CD1c-positive myeloid dendritic cell (primary cell): ENCODE data around the gene ATG4C.

Experiments used
- DNase-seq: peaks from one replicate; pipeline ENCODE4 v3.0.0-alpha.2; 2016; ENCODE audit errors: extremely low spot score

The ATG4C gene

DNA sequence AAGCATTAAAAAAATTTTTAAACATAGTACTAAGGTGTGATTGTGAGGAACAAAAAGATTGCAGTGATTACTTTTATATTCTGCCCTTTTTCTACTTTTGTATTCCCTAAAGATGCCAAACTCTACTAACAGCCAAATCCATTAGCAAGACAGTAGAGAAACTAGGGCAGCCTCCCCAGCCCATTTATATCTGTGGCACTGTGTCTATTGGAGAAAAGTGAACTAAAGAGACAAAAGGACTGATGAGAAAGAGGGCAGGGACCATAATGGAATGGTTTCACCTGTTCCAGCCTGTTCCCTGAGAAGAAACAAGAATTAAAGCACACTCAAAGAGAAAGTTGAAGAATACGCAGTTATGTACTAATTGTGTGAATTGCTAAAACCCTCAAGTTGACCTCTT, 56.6 kb downstream of the ATG4C start:
- DNase-seq = no peak

DNA sequence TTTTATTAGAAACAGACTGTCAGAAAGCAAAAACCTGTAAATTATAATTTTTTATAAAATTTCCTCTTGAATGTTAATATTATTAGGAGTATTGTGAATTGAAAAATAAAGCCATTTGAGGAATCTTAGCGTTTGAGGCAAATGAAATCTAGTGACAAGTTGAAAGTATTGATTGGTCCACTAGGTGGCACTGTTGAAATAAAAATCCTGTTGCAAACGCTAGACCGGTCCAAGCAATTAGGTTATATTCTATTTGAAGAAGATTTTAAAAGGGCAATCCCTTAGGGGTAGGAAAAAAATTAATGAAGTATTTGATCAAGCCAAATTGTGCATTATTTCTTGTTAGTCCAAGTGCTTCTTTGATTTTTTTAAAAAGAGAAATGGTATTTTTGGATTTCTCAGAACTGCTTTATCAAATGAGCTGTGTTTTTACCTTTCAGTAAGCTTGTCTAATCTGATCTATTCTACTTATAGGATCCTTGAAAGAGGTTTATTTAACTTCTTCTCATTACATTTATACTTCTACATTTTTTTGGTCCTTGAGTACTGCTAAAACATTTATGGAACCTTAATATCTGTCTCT, 57.7 kb downstream of the ATG4C start:
- peak; percentile 70 for DNase-seq

DNA sequence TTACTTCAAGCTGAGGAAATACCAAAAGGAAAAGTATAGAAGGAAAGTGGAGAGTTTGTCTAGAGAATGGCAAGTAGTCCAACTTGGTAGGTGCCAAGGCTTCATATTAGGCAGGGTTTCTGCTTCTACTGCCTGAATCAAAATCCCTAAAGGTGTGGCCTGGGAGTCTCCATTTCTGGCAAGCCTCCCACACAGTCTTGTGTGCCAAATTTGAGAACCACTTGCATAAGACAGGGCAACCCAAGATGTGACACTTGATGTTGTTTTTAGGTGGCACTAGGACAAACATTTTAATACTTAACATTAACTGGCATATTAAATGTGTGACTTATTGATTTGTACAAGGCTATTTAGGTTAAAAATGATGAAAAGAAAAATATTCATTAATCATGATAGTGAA, 60.1 kb downstream of the ATG4C start:
- DNase-seq = no peak

GRCh38 chr1:62849031-62849430, 65.1 kb downstream of the ATG4C start:
- no peak for DNase-seq

DNA sequence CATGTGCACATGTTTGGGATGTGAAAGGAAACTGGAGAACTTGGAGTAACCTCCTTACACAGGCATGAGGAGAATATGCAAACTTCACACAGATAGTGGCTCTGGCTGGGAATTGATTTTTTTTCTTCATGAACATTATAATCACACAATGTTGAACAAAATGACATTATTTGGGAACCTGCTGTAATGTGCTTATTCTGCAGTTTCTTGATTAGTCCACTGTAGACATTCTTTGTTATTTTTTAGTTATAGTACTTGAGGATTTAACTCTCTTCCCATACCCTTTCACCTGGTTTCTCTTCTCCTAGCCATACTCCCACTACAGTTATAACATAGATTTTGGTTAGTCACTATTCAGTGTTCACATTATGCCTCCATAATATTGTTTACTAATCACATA, 68.3 kb downstream of the ATG4C start:
- DNase-seq = no peak

DNA sequence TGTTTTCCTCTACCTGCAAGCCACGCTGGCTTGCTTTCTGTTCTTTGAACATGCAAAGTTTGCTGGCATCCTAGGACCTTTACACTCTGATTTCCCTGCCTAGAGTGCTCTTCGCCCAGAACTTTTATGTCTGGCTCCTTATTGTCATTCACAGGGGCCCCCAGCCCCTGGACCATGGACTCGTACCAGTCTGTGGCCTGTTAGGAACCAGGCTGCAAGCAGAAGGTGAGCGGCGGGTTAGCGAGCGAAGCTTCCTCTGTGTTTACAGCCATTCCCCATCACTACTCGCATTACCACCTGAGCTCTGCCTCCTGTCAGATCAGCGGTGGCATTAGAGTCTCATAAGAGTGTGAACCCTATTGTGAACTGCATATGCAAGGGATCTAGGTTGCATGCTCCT, 73.0 kb downstream of the ATG4C start:
- no peak for DNase-seq

DNA sequence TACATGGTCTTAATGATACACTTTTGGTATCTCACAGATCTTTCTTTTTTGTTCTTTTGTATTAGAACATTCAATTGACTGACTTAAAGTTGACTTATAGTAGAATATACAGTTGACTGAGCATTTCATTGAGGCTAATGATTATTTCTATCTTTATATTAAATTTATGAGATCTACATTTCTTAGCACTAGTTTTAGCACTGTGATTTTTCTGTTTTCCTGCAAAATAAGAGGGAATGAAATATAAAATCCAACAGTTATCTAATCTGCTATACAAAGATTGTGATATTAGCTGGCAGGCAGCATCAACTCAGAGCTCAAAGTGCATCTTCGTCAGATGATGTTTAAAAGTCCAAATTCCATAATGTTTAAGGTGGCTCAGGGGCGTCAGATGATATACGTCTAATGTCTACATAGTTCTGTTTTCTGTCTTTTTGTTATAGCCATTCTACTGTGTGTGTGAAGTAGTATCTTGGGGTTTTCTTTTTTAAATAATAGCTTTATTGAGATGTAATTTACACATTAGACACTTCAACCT, 85.4 kb downstream of the ATG4C start:
- no peak for DNase-seq

- DNase-seq = no peak
Measured at GRCh38 chr1:62870148-62870547, 86.2 kb downstream of the ATG4C start.

DNA sequence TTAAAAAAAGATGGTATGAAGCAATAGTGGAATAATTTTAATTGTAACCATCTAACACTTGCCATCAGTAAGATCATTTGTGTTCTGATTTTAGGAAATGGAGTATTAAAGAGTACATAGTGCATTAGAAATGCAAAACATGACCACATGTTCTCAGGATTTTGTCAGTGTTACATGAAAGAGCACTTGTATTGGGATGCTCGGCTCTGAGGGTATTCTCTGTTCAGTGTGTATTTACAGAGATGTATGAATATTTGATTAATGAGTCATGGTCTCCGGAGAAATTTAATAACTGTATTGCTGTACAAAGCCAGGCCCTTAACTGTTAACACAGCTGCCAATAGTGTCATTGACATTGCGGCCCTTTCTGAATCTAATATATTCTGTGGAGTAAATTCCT, 91.7 kb downstream of the ATG4C start:
- no peak for DNase-seq

GRCh38 chr1:62876535-62876934, 92.6 kb downstream of the ATG4C start:
- DNase-seq = no peak

DNA sequence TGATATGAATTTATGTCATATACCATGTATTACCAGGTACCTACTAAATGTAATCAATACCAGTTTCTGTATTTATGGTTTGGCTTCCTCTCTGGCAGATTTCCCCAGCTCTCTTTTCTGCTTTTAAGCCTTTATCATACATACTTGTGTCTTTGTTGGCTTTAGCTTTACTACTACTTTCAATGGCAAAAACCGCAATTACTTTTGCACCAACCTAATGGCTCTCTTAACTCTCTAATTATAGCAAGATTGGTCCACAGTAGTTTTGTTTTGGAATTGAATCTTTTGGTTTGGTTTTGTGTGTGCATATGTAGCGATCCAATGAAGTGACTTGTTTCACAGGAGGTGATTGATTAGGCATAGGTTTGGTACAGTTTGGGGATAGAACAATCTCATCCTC, 93.6 kb downstream of the ATG4C start:
- DNase-seq = no peak

GRCh38 chr1:62879962-62880361, 96.0 kb downstream of the ATG4C start:
- DNase-seq = no peak

DNA sequence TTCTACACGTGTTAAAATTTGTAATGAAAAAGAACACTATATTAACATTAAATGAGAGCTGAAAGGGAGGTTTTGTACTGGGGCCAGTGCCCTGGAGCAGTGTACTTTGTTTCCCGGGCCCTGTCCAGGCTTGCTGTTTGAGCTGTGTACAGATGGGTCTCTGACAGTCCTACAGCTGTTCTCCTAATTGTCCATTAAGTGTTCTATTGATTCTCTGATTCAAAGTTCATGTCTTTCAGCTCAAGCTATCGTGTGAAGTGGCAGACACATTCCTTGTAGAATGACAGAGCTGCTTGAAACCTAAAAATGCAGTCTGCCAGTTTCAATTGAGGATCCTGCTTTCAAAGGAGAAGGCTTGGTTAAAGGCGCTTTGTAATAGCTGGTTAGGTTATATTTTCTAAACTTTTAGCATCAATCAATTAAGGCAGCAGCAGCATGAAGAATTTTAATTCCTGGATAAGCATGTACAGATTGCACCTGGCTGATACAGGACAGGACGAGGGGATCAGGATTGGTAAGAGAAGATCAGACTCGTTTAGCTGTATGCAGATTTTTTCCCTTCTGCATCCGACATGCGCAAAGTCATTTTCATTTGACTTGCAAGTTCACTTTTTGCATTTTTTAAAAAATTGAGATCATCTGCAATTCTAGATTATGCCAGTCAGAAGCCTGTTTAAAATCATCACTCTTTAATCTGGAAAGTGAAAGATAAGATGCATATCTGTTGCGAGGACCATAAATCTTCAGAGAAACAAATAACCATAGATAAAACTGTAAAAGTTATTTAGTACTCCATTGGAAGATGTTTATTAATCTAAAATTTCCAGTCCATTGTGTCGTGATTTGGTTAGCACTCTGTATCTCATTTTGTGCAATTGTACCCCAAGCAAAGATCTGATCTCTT, 98.5 kb downstream of the ATG4C start:
- DNase-seq = no peak

DNA sequence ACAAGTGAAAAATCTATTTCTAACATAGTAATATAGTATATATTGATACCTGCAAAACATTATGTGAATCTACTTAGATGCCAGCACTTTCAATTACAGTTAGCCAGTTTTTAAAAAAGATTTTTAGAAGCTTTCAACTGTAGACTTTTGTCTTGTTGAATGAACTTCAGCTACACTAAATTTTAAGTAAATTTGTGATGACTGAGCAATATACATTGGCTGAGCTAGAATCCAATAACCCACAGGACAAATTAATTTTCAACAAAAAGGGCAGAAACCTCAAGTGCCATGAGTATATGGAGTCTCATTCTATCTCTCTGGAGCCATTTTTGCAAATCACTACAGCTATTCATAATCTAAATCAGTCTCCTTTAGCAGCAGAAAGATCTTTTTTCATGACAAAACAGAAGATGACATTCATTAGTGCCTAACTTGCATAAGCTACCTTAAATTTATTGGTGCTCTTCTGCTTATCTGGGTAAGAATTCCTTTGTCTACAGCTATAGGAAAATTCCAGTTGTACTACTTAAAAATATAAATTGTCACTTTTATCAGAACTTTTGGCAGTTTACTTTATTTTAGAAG, 100.3 kb downstream of the ATG4C start:
- DNase-seq = no peak

- DNase-seq = no peak
Measured at GRCh38 chr1:62887799-62888507, 104.0 kb downstream of the ATG4C start.

- DNase-seq = no peak
Measured at GRCh38 chr1:62891956-62892562, 108.1 kb downstream of the ATG4C start.

- no peak for DNase-seq
Measured at GRCh38 chr1:62897788-62898187, 113.9 kb downstream of the ATG4C start.

- no peak for DNase-seq
Measured at GRCh38 chr1:62900566-62900965, 116.6 kb downstream of the ATG4C start.

- no peak for DNase-seq
Measured at GRCh38 chr1:62901650-62902049, 117.7 kb downstream of the ATG4C start.

- no peak for DNase-seq
Measured at GRCh38 chr1:62903522-62903921, 119.6 kb downstream of the ATG4C start.

GRCh38 chr1:62903982-62904855, 120.3 kb downstream of the ATG4C start:
- DNase-seq = no peak
